Psoas muscle (tissue), 8 donors: Measurements from ENCODE around the gene MTHFSD. TPM values are rescaled to one million over a fixed set of nuclear protein-coding genes. Genes with fewer than 3 reads are reported as not detected.

Experiments
- ATAC-seq, 4 donors: fragments of 200-7000 bp; cut with Tn5 transposase; one replicate each; pipeline ENCODE4 v1.9.1; 2020; ENCODE audit warnings: moderate library complexity in 3 of 4, mild to moderate bottlenecking in 2 of 4
- DNase-seq, 2 donors: peaks; one replicate each; pipeline ENCODE4 v3.0.0-alpha.2; 2020
- H3K27ac ChIP-seq: fragments of 200-600 bp; one replicate; pipeline ENCODE4 v1.8.0; 2022
- H3K27me3 ChIP-seq, 3 donors: fragments of 200-600 bp in 1 of 3; one replicate each; pipeline versions ENCODE4 v1.6.1 to v1.8.0; 2013 to 2022; ENCODE audit warnings: low read length in 2 of 3, mild to moderate bottlenecking in 2 of 3, moderate library complexity in 1 of 3; ENCODE audit not compliant: insufficient read depth in 3 of 3
- H3K36me3 ChIP-seq, 2 donors: fragments of 200-600 bp in 1 of 2; one replicate each; pipeline versions ENCODE4 v1.6.1 to v1.8.0; 2013 to 2022; ENCODE audit warnings: low read depth in 1 of 2, mild to moderate bottlenecking in 1 of 2, moderate library complexity in 1 of 2; ENCODE audit not compliant: insufficient read depth in 1 of 2
- H3K4me1 ChIP-seq: fragments of 200-600 bp; one replicate; pipeline ENCODE4 v1.8.0; 2022
- H3K4me3 ChIP-seq: fragments of 200-600 bp; one replicate; pipeline ENCODE4 v1.8.0; 2022; ENCODE audit warnings: mild to moderate bottlenecking
- H3K9me3 ChIP-seq: fragments of 200-600 bp; one replicate; pipeline ENCODE4 v1.8.0; 2022
- WGBS, 3 donors: extraction: QIAGEN DNeasy Blood & Tissue Kit; methylation state at CpG; one replicate each; pipeline versions ENCODE4 v1.1.6 to v1.1.7; 2013; 5-methylcytosine and 5-hydroxymethylcytosine counted together
- intact Hi-C, 2 donors: fragments of 100-400 bp; cut with DNase I; formaldehyde crosslinking; loops; one replicate each; pipeline versions ENCODE4 v1.11.0 to v1.14.2; 2022
- polyA plus RNA-seq, 3 donors: library from polyadenylated mRNA; stranded (reverse); fragments of 200-250 nt; gene quantifications; one replicate each; pipeline ENCODE4 v1.2.3, GENCODE V29; 2013
- total RNA-seq, 4 donors: library from RNA; stranded (reverse); fragmentation: NEBNext Ultra II Directional in 2 of 4; extraction: Animal tissue kit (Norgen Biotek cat#: 25700) in 2 of 4; gene quantifications; one replicate each; pipeline versions ENCODE4 v1.2.1 to v1.2.4, GENCODE V29; 2021 to 2023
- TF ChIP-seq, protein P1 (sequence below): fragments of 200-600 bp; IDR thresholded peaks from one replicate; pipeline ENCODE4 v1.8.0; 2022; ENCODE audit warnings: antibody characterized with exemption
- donor health status: healthy with polysubstance abuse.
- donor health status: DM: no; HTN: no; CAD: no; lungs with moderate emphysema.
- donor health status: Bipolar disorder and iron deficiency.
- donor health status: healthy.
- donor health status: DM: yes; HTN: yes; CAD: no.
- donor health status: DM: no; HTN: no; CAD: no.
- donor health status: DM: no; HTN: no; CAD: no.
- donor health status: DM: yes; HTN: yes; CAD: no.

The MTHFSD gene
- total and polyA plus RNA-seq, 7 donors = 4.3 to 16.0 (median 8.1) TPM

DNA sequence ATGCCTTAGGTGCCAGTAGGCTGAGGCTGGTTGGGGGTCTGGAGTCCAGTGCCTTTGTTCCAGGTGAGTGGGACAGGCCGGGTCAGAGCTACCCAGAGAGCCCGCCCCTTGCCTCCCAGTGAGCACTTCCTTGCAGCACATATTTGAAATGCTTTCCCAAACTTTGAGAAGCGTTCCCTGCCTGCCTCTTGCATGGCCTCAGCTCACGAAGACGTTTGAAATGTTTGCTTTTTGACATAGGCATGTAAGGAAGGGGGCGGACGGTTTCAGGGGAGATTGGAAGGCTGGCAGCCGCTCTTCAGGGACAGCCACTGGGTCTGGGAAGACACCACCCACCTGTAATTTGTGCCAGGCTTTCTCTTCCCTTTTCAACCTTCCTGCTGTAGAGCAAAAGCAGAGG, 18.2 kb upstream of the MTHFSD start:
- peaks cover 5 to 98% (median 37%) of the 10 kb centered on the region in 3 donors for H3K27me3 ChIP-seq
- peaks cover 4% of the 10 kb centered on the region for H3K4me1 ChIP-seq
- TF ChIP-seq, protein P1, sequence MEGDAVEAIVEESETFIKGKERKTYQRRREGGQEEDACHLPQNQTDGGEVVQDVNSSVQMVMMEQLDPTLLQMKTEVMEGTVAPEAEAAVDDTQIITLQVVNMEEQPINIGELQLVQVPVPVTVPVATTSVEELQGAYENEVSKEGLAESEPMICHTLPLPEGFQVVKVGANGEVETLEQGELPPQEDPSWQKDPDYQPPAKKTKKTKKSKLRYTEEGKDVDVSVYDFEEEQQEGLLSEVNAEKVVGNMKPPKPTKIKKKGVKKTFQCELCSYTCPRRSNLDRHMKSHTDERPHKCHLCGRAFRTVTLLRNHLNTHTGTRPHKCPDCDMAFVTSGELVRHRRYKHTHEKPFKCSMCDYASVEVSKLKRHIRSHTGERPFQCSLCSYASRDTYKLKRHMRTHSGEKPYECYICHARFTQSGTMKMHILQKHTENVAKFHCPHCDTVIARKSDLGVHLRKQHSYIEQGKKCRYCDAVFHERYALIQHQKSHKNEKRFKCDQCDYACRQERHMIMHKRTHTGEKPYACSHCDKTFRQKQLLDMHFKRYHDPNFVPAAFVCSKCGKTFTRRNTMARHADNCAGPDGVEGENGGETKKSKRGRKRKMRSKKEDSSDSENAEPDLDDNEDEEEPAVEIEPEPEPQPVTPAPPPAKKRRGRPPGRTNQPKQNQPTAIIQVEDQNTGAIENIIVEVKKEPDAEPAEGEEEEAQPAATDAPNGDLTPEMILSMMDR = no peak
- H3K9me3 ChIP-seq = no peaks in the 10 kb centered on the region
- H3K27ac ChIP-seq = no peak overlapping the region
- WGBS, 3 donors = 47 to 55% (median 48%) methylated on average over 8 of the region's 8 CpGs
- H3K36me3 ChIP-seq = no peaks in the 10 kb centered on the region
- intact Hi-C loops = no loop called here
- DNase-seq = no peak
- no peak overlapping the region for H3K4me3 ChIP-seq
- ATAC-seq = no peak

DNA sequence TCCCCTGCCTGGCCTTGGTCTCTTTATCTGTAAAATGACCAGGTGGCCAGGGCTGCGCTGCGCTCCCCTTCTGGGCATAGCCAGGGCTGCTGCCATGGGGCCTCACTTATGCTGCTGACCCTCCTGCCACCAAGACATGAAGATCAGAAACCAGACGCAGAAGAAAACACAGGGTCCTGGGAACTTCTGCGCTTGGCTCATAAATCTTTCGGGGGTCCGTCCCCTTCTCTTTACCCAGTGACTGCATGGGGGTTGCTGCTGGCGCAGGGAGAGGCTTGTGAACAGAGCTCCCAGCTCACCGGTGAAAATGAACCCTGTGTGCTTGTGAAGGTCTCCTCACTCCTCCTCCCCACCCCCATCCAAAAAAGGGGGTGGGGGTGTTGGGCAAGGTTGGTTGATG, 17.6 kb upstream of the MTHFSD start:
- H3K27ac ChIP-seq = no peak overlapping the region
- TF ChIP-seq, protein P1 = no peak
- H3K36me3 ChIP-seq = no peaks in the 10 kb centered on the region
- peaks cover 4% of the 10 kb centered on the region for H3K4me1 ChIP-seq
- no peak for DNase-seq
- peaks cover 5 to 98% (median 36%) of the 10 kb centered on the region in 3 donors for H3K27me3 ChIP-seq
- ATAC-seq = no peak
- intact Hi-C loops = no loop called here
- H3K4me3 ChIP-seq = no peak overlapping the region
- WGBS, 3 donors = 33 to 58% (median 34%) methylated on average over 8 of the region's 8 CpGs
- H3K9me3 ChIP-seq = no peaks in the 10 kb centered on the region

DNA sequence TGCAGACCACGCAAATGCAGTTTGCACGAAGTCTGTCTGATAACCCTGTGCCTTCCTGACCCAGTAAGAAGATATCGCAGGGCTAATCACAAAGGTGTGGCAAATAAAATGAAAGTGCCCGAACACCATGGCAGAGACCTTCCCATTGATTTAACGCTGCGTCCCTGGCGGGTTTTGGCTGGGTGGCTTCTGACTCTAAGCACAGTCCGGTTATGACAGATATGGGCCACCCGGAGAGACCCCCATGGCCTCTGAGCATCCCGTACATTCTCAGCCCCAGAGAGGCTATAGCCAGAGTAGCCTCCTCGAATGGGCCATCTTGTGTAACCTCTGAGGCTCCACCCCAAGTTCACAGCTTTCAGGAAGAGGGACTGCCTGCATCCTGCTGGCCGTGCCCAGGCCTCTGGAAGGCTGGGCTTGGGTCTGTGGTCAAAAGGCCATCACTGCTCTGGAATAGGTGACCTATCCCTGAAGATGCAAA, 17.0 kb upstream of the MTHFSD start:
- WGBS, 3 donors = 35 to 49% (median 44%) methylated on average over 12 of the region's 12 CpGs

DNA sequence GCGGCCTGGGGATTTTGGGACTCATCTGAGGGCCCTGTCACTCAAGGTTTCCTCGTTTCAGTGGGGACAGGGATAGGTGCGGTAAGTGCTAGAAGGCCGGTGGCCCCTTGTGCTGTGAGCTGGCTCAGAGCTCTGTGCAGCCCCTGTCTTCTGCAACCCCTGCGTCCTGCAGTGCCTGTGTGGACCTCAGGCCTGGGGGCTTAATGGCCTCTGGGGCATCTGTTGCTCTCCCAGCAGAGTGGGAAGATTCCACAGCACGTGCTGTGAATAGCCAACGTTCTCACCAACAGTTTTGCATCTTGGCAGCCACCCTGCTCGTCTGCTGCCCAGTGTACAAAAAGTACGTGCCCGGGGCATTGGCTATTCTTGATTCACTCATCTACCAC, 16.5 kb upstream of the MTHFSD start:
- intact Hi-C loops = no loop called here
- no peak for ATAC-seq
- H3K9me3 ChIP-seq = no peaks in the 10 kb centered on the region
- TF ChIP-seq, protein P1 = no peak
- no peaks in the 10 kb centered on the region for H3K36me3 ChIP-seq
- peaks cover 2% of the 10 kb centered on the region for H3K4me1 ChIP-seq
- H3K27ac ChIP-seq = no peak overlapping the region
- no peak for DNase-seq
- H3K4me3 ChIP-seq = peak overlapping the region; percentile 25
- 33 to 53% (median 35%) methylated on average over 10 of the region's 10 CpGs for WGBS, 3 donors
- H3K27me3 ChIP-seq = peaks cover 5 to 99% (median 40%) of the 10 kb centered on the region in 3 donors

More for the DNA sequence above, 17.0 kb upstream of the MTHFSD start:
- intact Hi-C loops = no loop called here
- Histone ChIP-seq H3K4me1 (peaks cover 4% of the 10 kb centered on the region), H3K27ac (no peak overlapping the region), H3K27me3 (peaks cover 5 to 98% (median 39%) of the 10 kb centered on the region in 3 donors), H3K36me3 (no peaks in the 10 kb centered on the region), H3K4me3 (no peak overlapping the region), H3K9me3 (no peaks in the 10 kb centered on the region)
- TF ChIP-seq, protein P1 = no peak
- DNase-seq (no peak), ATAC-seq (no peak)
